Measurements from ENCODE around the gene ARL2BP.

ARL2BP gene

GRCh38 chr16:57242650-57243049 lies 2.4 kb upstream of the ARL2BP start (continued):
- TF ChIP-seq ZFP3 (CRISPR knock-in tag; IDR thresholded peaks at IDR 0.05) (no peak), ZFP30 (CRISPR knock-in tag; IDR thresholded peaks at IDR 0.05) (no peak), OSR1 (CRISPR knock-in tag; IDR thresholded peaks at IDR 0.05) (no peak), PPARA (CRISPR knock-in tag; IDR thresholded peaks at IDR 0.05; ENCODE audit: borderline replicate concordance) (no peak), TOX (CRISPR knock-in tag; IDR thresholded peaks at IDR 0.05; ENCODE audit: borderline replicate concordance) (no peak), POU6F1 (CRISPR knock-in tag; IDR thresholded peaks at IDR 0.05; ENCODE audit: borderline replicate concordance, low read depth) (no peak), ZNF565 (CRISPR knock-in tag; conservative IDR thresholded peaks at IDR 0.05; ENCODE audit: low read depth) (no peak)

GRCh38 chr16:57244463-57244766 lies 644 bp upstream of the ARL2BP start:
- ATAC-seq, result peak; percentile 55

GRCh38 chr16:57245472-57246113 lies 534 bp downstream of the ARL2BP start:
- TF ChIP-seq ZNF565 (CRISPR knock-in tag; conservative IDR thresholded peaks at IDR 0.05; ENCODE audit: low read depth) (no peak), PPARA (CRISPR knock-in tag; IDR thresholded peaks at IDR 0.05; ENCODE audit: borderline replicate concordance) (no peak), ZFP3 (CRISPR knock-in tag; IDR thresholded peaks at IDR 0.05) (no peak)
- no peak; the same call in none of the 3 replicates for ATAC-seq

More at GRCh38 chr16:57244463-57244766, 644 bp upstream of the ARL2BP start:
- 0 out of 2 replicates have a peak, but pooled peaks have one; percentile 35 for TF ChIP-seq CSRNP3 (CRISPR knock-in tag; IDR thresholded peaks at IDR 0.05)
- TF ChIP-seq ZFP30 (CRISPR knock-in tag; IDR thresholded peaks at IDR 0.05), result no peak
- no peak for TF ChIP-seq ZNF8 (CRISPR knock-in tag; IDR thresholded peaks at IDR 0.05)

- TF ChIP-seq ZNF565 (CRISPR knock-in tag; conservative IDR thresholded peaks at IDR 0.05; ENCODE audit: low read depth) (no peak), ZFP3 (CRISPR knock-in tag; IDR thresholded peaks at IDR 0.05) (no peak), GLIS3 (CRISPR knock-in tag; IDR thresholded peaks at IDR 0.05) (no peak), CSRNP3 (CRISPR knock-in tag; IDR thresholded peaks at IDR 0.05) (no peak), ARNTL (CRISPR knock-in tag; IDR thresholded peaks at IDR 0.05; ENCODE audit: borderline replicate concordance, low read depth) (no peak), PATZ1 (CRISPR knock-in tag; IDR thresholded peaks at IDR 0.05; ENCODE audit: borderline replicate concordance) (no peak), ZNF70 (CRISPR knock-in tag; IDR thresholded peaks at IDR 0.05) (no peak)
- ATAC-seq, result no peak
These were observed 6.3 kb downstream of the ARL2BP start for GRCh38 chr16:57251352-57251751.

- TF ChIP-seq SNAI2 (CRISPR knock-in tag; IDR thresholded peaks at IDR 0.05) (no peak), OSR1 (CRISPR knock-in tag; IDR thresholded peaks at IDR 0.05) (no peak), ESRRG (CRISPR knock-in tag; IDR thresholded peaks at IDR 0.05) (no peak), POU6F1 (CRISPR knock-in tag; IDR thresholded peaks at IDR 0.05; ENCODE audit: borderline replicate concordance, low read depth) (no peak), PATZ1 (CRISPR knock-in tag; IDR thresholded peaks at IDR 0.05; ENCODE audit: borderline replicate concordance) (no peak), CSDC2 (CRISPR knock-in tag; IDR thresholded peaks at IDR 0.05) (no peak), ZC3H10 (CRISPR knock-in tag; IDR thresholded peaks at IDR 0.05) (no peak), CREB5 (CRISPR knock-in tag; IDR thresholded peaks at IDR 0.05; ENCODE audit: low read depth) (no peak)
- no peak for ATAC-seq
These were observed 7.2 kb downstream of the ARL2BP start for GRCh38 chr16:57252148-57252721.

All from SK-N-SH treated with all-trans-retinoic acid at 6 μM for 48 hours (cell line).